Subcutaneous preadipocyte (primary cell): Measurements from ENCODE around the gene IFT172. TPM values are rescaled to one million over a fixed set of nuclear protein-coding genes. Genes with fewer than 3 reads are reported as not detected.

Experiments
- small RNA-seq: library from RNA; depleted of rRNA; stranded (forward); fragments of <200 nt; gene quantifications from one replicate; pipeline ENCODE3, GENCODE V24; 2012
- total RNA-seq: library from RNA; depleted of rRNA; stranded (reverse); fragments of >200 nt; gene quantifications from 2 replicates; pipeline ENCODE4 v1.2.3, GENCODE V29; 2012

Gene IFT172, protein sequence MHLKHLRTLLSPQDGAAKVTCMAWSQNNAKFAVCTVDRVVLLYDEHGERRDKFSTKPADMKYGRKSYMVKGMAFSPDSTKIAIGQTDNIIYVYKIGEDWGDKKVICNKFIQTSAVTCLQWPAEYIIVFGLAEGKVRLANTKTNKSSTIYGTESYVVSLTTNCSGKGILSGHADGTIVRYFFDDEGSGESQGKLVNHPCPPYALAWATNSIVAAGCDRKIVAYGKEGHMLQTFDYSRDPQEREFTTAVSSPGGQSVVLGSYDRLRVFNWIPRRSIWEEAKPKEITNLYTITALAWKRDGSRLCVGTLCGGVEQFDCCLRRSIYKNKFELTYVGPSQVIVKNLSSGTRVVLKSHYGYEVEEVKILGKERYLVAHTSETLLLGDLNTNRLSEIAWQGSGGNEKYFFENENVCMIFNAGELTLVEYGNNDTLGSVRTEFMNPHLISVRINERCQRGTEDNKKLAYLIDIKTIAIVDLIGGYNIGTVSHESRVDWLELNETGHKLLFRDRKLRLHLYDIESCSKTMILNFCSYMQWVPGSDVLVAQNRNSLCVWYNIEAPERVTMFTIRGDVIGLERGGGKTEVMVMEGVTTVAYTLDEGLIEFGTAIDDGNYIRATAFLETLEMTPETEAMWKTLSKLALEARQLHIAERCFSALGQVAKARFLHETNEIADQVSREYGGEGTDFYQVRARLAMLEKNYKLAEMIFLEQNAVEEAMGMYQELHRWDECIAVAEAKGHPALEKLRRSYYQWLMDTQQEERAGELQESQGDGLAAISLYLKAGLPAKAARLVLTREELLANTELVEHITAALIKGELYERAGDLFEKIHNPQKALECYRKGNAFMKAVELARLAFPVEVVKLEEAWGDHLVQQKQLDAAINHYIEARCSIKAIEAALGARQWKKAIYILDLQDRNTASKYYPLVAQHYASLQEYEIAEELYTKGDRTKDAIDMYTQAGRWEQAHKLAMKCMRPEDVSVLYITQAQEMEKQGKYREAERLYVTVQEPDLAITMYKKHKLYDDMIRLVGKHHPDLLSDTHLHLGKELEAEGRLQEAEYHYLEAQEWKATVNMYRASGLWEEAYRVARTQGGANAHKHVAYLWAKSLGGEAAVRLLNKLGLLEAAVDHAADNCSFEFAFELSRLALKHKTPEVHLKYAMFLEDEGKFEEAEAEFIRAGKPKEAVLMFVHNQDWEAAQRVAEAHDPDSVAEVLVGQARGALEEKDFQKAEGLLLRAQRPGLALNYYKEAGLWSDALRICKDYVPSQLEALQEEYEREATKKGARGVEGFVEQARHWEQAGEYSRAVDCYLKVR (N-terminal part only)
- 26.6 and 27.6 TPM in 2 replicates for total RNA-seq

DNA sequence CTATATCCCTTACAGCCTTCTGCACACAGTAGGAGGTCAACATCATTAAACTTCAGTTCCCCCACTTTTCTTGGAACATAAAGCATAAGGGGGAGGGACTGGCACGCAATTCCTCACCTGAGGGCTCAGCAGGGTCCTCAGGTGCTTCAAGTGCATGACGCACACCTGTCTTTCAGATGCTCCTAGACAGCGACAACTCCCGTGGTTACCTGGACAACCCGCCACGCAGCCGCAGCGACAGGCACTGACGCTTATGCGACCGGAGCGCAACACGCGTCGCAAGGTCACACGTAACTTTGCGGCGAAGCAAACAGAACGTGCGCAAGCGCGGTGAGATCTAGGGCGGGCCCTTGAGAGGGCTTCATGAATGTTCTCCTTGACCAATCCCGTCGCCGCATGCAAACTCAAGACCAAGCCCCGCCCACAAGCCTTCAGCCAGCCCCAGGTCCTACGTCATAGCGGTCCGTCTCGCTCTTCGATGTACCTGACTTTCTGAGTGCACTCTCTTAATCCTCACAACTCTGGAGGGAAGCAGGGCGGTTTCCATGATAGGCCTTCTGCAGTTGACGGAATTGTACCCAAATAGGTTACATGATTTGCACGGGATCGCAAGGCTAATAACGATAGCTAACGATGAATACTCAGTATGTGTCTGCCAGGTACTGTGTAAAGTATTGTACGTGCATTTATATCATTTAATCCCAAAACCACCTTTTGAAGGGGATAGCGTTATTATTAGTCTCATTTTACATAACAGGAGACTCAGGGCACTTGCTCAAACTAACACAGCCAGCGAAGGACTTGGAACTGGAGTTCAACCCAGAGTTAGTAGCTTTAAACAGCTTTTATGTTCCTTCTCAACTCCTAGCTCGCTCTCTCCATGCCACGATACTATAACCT is at the start of gene IFT172:
Gene IFT172 (minus strand): TSS at position 246 of the 900 bp plus-strand sequence. CDS start 90 bp downstream, at position 156.

DNA sequence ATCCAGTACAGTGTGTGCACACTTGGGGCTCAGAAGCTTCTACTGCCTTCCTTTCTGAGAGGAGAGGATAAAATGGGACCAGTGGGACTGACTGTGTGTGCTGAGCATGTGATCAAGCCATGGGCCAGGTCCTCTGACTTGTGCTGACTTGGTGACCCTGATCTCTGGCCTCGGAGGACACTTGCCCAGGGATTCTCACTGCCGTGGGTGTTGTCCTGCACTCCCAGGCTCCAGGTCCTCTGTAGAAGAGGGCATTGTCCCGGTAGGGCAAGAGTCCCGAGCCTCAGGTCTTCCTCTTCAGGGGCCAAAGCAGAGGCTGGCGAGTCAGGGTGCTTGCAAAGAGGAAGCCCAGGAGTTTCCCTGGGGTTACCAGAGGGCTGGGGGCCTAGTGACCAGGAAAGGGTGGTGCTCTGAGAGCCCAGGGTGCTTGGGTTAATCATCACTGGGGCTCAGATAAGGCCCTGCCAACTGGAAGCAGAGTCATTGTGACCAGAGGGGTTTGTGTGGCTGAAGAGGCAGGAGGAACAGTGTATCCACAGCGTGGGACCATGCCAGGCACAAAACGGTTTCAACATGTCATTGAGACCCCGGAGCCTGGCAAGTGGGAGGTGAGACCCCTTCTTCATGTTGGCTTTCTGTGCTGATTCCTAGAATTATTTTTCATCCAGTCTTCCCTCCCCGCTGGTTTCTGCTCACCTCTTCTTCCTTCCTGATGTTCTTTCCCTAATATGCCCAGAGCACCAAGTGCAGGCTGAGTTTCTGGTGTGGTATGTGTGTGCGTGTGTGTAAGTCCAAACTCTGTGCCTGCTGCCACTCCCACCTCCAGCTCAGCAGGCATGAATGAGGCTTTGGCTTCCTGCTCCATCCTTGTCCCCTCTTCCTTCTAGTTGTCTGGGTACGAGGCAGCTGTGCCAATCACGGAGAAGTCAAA is 7.1 kb upstream of the IFT172 start, which contains the start of gene GCKR:
Gene GCKR (plus strand): TSS at position 483 of the 931 bp plus-strand sequence. CDS start 66 bp downstream, at position 549.

DNA sequence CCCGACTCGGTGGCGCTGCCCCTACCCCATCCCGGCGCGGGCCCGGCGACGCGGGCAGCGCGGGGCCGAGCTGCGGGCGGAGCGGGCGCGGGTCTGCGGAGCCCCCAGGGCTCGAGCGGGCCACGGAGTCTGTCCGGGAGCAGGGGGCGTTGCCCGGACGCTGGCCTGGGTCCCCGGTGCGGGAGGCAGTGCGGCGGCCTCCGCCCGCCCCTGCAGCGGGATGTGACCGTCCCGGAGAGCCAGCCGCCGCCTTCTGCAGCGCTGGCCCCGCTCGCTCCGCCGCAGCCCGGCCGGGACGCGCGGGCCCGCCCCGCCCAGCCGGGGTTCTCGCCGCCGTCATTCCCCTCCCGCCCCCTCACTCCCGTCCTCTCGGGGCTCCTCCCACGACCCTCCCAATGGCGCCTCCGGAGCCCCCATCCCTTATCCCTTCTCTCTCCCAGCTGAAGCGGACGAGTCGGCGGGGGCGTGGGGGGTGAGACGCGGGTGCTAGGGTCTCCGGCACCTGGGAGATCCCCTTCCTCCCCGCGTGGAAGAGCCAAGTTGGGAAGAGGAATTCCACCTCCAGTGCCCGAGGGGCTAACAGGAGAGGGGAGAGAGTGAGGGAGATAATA is 5.5 kb upstream of the IFT172 start, which contains the start of gene FNDC4:
Gene FNDC4 (minus strand): TSS at position 257 of the 611 bp plus-strand sequence. CDS start 521 bp downstream, outside the sequence.

DNA sequence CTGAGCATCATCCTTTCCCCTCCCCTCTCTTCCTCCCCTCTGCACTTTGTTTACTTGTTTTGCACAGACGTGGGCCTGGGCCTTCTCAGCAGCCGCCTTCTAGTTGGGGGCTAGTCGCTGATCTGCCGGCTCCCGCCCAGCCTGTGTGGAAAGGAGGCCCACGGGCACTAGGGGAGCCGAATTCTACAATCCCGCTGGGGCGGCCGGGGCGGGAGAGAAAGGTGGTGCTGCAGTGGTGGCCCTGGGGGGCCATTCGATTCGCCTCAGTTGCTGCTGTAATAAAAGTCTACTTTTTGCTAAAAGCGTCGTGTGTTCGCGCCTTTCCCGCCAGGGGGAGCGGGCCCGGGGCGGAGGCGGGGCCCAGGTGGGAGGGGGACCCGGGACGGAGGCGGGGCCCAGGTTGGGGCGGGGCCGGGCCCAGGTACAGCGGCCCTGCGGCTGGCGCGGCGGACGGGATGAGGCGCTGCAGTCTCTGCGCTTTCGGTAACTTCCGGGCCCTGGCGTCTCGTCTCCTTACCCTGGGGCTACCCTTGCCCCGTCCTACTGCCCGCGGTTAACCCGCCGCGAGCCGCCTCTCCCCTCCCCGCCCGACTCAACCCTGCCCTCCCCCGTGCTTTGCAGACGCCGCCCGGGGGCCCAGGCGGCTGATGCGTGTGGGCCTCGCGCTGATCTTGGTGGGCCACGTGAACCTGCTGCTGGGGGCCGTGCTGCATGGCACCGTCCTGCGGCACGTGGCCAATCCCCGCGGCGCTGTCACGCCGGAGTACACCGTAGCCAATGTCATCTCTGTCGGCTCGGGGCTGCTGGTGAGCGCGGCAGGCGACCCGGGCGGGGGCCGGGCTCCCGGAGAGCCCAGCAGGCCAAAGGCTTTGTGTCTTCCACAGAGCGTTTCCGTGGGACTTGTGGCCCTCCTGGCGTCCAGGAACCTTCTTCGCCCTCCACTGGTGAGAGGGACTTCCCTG is 47.3 kb downstream of the IFT172 start, which contains the start of gene KRTCAP3:
Gene KRTCAP3 (plus strand): TSS at position 424 of the 962 bp plus-strand sequence. CDS start 32 bp downstream, at position 456.

DNA sequence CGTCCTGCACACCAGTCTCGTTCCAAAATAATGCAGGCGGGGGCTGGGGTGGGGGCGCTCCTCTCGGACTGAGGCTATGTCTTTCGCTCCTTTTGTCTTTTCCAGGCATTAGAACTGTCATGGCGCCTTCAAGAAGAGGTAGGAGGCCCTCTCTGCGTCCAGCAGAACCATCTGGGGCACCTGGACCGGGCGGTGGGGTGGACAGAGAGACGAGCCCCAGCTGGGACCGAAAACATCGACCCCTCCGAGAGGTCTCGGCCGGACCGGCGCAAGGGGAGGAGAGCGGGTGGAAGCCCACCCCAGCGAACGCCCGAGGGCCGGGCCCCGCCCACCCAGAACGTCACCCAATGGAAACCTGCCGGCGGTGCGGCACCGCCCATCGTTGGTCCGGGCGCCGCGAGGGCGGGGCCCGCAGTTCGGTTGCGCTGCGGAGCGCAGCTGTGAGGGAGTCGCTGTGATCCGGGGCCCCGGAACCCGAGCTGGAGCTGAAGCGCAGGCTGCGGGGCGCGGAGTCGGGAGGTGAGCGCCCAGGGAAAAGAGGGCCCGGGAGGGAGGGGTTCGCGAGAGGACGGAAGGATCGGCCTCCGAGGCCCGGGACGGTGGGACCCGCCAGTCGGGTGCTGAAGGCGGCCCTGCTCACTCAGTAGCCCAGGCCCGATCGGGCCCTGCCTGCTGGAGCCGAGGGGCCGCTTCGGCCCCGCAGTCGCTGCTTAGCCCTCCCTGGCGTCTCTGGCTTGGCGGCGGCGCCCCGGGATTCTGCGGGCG is 61.1 kb downstream of the IFT172 start, which contains the start of gene NRBP1:
Gene NRBP1 (plus strand): TSS at position 419 of the 765 bp plus-strand sequence. CDS start 4,643 bp downstream, outside the sequence.

DNA sequence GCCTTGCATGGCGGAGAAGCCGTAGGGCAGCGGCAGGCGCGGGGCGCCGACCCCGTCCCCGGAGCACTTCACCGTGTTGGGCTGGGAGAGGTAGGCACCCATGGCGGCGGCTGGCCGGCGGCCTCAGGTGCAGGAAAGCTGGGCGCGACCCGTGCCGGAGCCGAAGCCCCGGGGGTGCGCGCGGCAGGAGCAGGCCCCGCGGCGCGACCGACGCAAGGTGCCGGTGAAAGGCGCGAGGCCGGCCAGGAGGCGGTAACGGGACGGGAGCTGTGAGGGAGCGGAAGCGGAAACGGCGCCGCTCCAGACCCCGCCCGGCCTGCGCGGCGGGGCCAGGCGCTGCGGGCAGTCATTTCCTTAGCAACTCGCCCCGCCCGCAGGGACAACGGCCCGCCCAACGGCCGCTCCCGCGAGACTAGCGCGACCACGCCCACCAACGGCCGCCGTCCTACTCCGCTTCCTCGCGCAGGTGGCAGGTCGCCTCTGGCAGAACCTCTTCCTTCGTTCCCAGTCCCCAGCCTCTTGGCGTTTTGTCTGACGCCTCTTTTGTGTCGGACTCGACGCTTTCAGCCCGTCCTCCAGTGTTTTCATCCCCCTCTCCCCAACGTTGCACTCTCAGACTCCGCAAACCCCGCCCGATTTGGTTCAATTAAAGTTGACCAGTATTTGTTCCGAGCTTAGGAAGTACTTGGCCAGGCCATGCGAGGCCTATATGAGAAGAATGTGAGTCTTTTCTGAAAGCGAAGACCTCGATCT is 80.0 kb downstream of the IFT172 start, which contains the start of gene PPM1G:
Gene PPM1G (minus strand): TSS at position 271 of the 753 bp plus-strand sequence. CDS start 169 bp downstream, at position 102.

Small RNAs within 50 kb of the gene (small RNA-seq; reads per million reads assigned to genes)
- not detected for gene RNU6-986P

Other genes starting within 250 kb of the IFT172 start
- gene SLC30A3, start 226.7 kb downstream of the IFT172 start, total RNA-seq = not detected in 2 replicates
- gene DNAJC5G, start 214.3 kb downstream of the IFT172 start, total RNA-seq = not detected in 2 replicates
- not detected in 2 replicates for gene TRIM54, start 207.3 kb downstream of the IFT172 start, total RNA-seq
- 0.59 and 0.73 TPM in 2 replicates for gene UCN, start 181.3 kb downstream of the IFT172 start, total RNA-seq
- 88.8 and 100 TPM in 2 replicates for gene MPV17, start 166.6 kb downstream of the IFT172 start, total RNA-seq
- gene GTF3C2, start 133.0 kb downstream of the IFT172 start, total RNA-seq = 40.4 and 54.9 TPM in 2 replicates
- gene EIF2B4, start 119.4 kb downstream of the IFT172 start, total RNA-seq = 26.2 and 28.3 TPM in 2 replicates
- gene SNX17, start 119.1 kb downstream of the IFT172 start, total RNA-seq = 134 and 139 TPM in 2 replicates
- 5.7 and 6.6 TPM in 2 replicates for gene ZNF513, start 109.0 kb downstream of the IFT172 start, total RNA-seq
- 73.5 and 102 TPM in 2 replicates for gene PPM1G, start 80.2 kb downstream of the IFT172 start, total RNA-seq
- gene NRBP1, start 61.1 kb downstream of the IFT172 start, total RNA-seq = 89.7 and 101 TPM in 2 replicates
- 0.39 TPM in 1 of 2 replicates, not detected in the other for gene KRTCAP3, start 47.4 kb downstream of the IFT172 start, total RNA-seq
- gene FNDC4, start 5.5 kb upstream of the IFT172 start, total RNA-seq = 8.4 and 11.0 TPM in 2 replicates
- 0.73 TPM in 1 of 2 replicates, not detected in the other for gene GCKR, start 7.1 kb upstream of the IFT172 start, total RNA-seq
- 16.5 and 22.7 TPM in 2 replicates for gene ZNF512, start 93.3 kb upstream of the IFT172 start, total RNA-seq
- gene CCDC121, start 139.3 kb upstream of the IFT172 start, total RNA-seq = 0.73 and 1.2 TPM in 2 replicates
- gene GPN1, start 139.3 kb upstream of the IFT172 start, total RNA-seq = 29.4 and 33.4 TPM in 2 replicates
- gene SUPT7L, start 173.9 kb upstream of the IFT172 start, total RNA-seq = 20.3 and 31.2 TPM in 2 replicates
- gene SLC4A1AP, start 174.1 kb upstream of the IFT172 start, total RNA-seq = 17.3 and 24.0 TPM in 2 replicates